K562 (cell line): ENCODE measurements around the gene CCDC60. TPM values are rescaled to one million over a fixed set of nuclear protein-coding genes. Genes with fewer than 3 reads are reported as not detected.
A peak's percentile ranks its signal among the peaks of the same experiment; 100 is the strongest.

Source experiments
- ATAC-seq: fragments of 200-7000 bp; cut with Tn5 transposase; 3 replicates; pipeline ENCODE4 v1.9.1; 2020; ENCODE audit warnings: moderate library complexity
- BruUV-seq: library from RNA; stranded (reverse); fragments of 400-500 nt; replicated peaks from 2 replicates; lab custom pipeline; 2021; lab: Mats Ljungman, UMichigan
- CTCF ChIA-PET: fragments of 300-600 bp; formaldehyde crosslinking; extraction: SDS; loops from one replicate; lab custom pipeline; 2021; ENCODE audit warnings: low intra/inter-chr PET ratio; lab: Yijun Ruan, JAX
- POLR2A ChIA-PET: fragments of 300-600, 350-650 bp; sonication (Branson Sonifier 250); formaldehyde crosslinking; extraction: SDS; loops from one replicate; lab custom pipeline; 2021; ENCODE audit warnings: antibody characterized with exemption, inconsistent platforms; lab: Yijun Ruan, JAX
- DNase-seq, 4 experiments: peaks; one replicate each; pipeline versions ENCODE4 v3.0.0 to v3.0.0-alpha.2; 2011 to 2018; ENCODE audit warnings: low spot score in 3 of 4, mixed read lengths in 3 of 4; ENCODE audit errors: extremely low read depth in 1 of 4
- FAIRE-seq: peaks from 2 replicates; lab custom pipeline; 2011; peaks lifted over from hg19 to GRCh38; lab: Jason Lieb, UNC
- H2AFZ ChIP-seq: 2 replicates; pipeline ENCODE4 v1.6.0; 2011; ENCODE audit warnings: low read depth, low read length, control low read depth, inconsistent platforms
- H3K27ac ChIP-seq: fragments of 200-600 bp; 3 replicates; pipeline ENCODE4 v1.8.0; 2011; ENCODE audit warnings: low read depth, mild to moderate bottlenecking, control low read depth, inconsistent platforms, low read length, moderate library complexity, mixed read lengths; ENCODE audit errors: extremely low read depth
- H3K27me3 ChIP-seq, 2 experiments: fragments of 300-600 bp in 1 of 2; 2 replicates in 1 of 2; 3 replicates in 1 of 2; pipeline versions ENCODE4 v1.6.0 to v1.8.0; 2011; ENCODE audit warnings: inconsistent platforms in 2 of 2, low read length in 2 of 2, mild to moderate bottlenecking in 1 of 2, mixed read lengths in 1 of 2, moderate library complexity in 1 of 2; ENCODE audit not compliant: control insufficient read depth in 2 of 2, insufficient read depth in 2 of 2
- H3K36me3 ChIP-seq: fragments of 300-600 bp; 3 replicates; pipeline ENCODE4 v1.8.0; 2011; ENCODE audit warnings: mild to moderate bottlenecking, low read length, inconsistent platforms; ENCODE audit not compliant: control insufficient read depth, insufficient read depth
- H3K4me1 ChIP-seq, 2 experiments: fragments of 200-600 bp in 1 of 2; replicated peaks in 1 of 2; 2 replicates in 1 of 2; 3 replicates in 1 of 2; pipeline versions ENCODE4 v1.5.1 to v1.8.0; 2011; ENCODE audit warnings: inconsistent platforms in 2 of 2, low read length in 2 of 2, mild to moderate bottlenecking in 1 of 2, mixed read lengths in 1 of 2, moderate library complexity in 1 of 2; ENCODE audit not compliant: control insufficient read depth in 2 of 2, insufficient read depth in 2 of 2
- H3K4me2 ChIP-seq: 2 replicates; pipeline ENCODE4 v1.6.1; 2011; ENCODE audit warnings: low read length, control low read depth, inconsistent platforms, mixed read lengths; ENCODE audit not compliant: insufficient read depth
- H3K4me3 ChIP-seq: fragments of 200-600 bp; sonication (generic), shearing (Covaris generic); 2 replicates; pipeline ENCODE4 v1.5.1; 2016; ENCODE audit warnings: control low read depth, inconsistent platforms
- H3K79me2 ChIP-seq: fragments of 200-600 bp; 3 replicates; pipeline ENCODE4 v1.8.0; 2011; ENCODE audit warnings: low read length, inconsistent platforms; ENCODE audit not compliant: control insufficient read depth, insufficient read depth
- H3K9ac ChIP-seq, 2 experiments: 2 replicates each; pipeline versions ENCODE4 v1.6.0 to v1.6.1; 2011; ENCODE audit warnings: low read depth in 2 of 2, low read length in 2 of 2, control low read depth in 1 of 2, inconsistent platforms in 1 of 2, mild to moderate bottlenecking in 1 of 2, mixed read lengths in 1 of 2; ENCODE audit not compliant: insufficient read depth in 1 of 2
- H3K9me1 ChIP-seq: one replicate; pipeline ENCODE4 v1.6.0; 2011; ENCODE audit warnings: inconsistent platforms, mild to moderate bottlenecking, low read length, moderate library complexity; ENCODE audit not compliant: control insufficient read depth, insufficient read depth
- H3K9me3 ChIP-seq: replicated peaks from 2 replicates; pipeline ENCODE4 v1.5.1; 2011; ENCODE audit warnings: low read depth, low read length, inconsistent platforms; ENCODE audit not compliant: control insufficient read depth, insufficient read depth
- H4K20me1 ChIP-seq: replicated peaks from 2 replicates; pipeline ENCODE4 v1.6.1; 2011; ENCODE audit warnings: low read length, inconsistent platforms, mixed read lengths; ENCODE audit not compliant: control insufficient read depth, insufficient read depth
- BACH1 ChIP-seq: fragments of 200-800 bp; sonication (Bioruptor generic); IDR thresholded peaks from 2 replicates; pipeline ENCODE4 v1.6.1; 2016; ENCODE audit warnings: missing genetic modification characterization, missing compliant biosample characterization
- EWSR1 ChIP-seq: fragments of 450-650 bp; IDR thresholded peaks from 2 replicates; pipeline ENCODE4 v1.6.1; 2018; ENCODE audit warnings: borderline replicate concordance, mild to moderate bottlenecking, low read depth, moderate library complexity; ENCODE audit not compliant: partially characterized antibody
- MEF2D ChIP-seq: conservative IDR thresholded peaks from 2 replicates; pipeline ENCODE4 v1.6.1; 2016; ENCODE audit warnings: low read depth, missing genetic modification characterization, missing compliant biosample characterization
- PCBP1 ChIP-seq: fragments of 200-400 bp; formaldehyde crosslinking; IDR thresholded peaks from 2 replicates; pipeline ENCODE4 v1.6.1; 2018; ENCODE audit warnings: mild to moderate bottlenecking, low read depth, low read length; ENCODE audit not compliant: poor library complexity, severe bottlenecking
- TRIM24 ChIP-seq, 2 experiments: fragments of 450-650 bp; IDR thresholded peaks; 2 replicates each; pipeline ENCODE4 v1.6.1; 2016
- YBX1 ChIP-seq: fragments of 450-650 bp; IDR thresholded peaks from 2 replicates; pipeline ENCODE4 v1.7.1; 2016; ENCODE audit warnings: mild to moderate bottlenecking
- ZNF785 ChIP-seq: fragments of 250-450 bp; sonication (Bioruptor Pico); IDR thresholded peaks from 2 replicates; pipeline ENCODE4 v1.4.0; 2020; ENCODE audit warnings: mild to moderate bottlenecking
- ZNF830 ChIP-seq: fragments of 250-450 bp; sonication (Bioruptor Pico); IDR thresholded peaks from 2 replicates; pipeline ENCODE4 v1.5.0; 2021; ENCODE audit warnings: mild to moderate bottlenecking
- WGBS: fragments of 100-300 bp; shearing (Covaris generic); methylation state at CpG from one replicate; pipeline ENCODE4 v1.1.6; 2016; ENCODE audit warnings: low coverage, mixed read lengths; ENCODE audit not compliant: insufficient coverage; ENCODE audit errors: missing lambda C conversion rate; 5-methylcytosine and 5-hydroxymethylcytosine counted together
- in situ Hi-C: fragments of 300-500 bp; cut with MboI; formaldehyde crosslinking; loops from 4 replicates; pipeline ENCODE4 v1.15.0; 2018; ENCODE audit warnings: inconsistent platforms, mixed read lengths
- intact Hi-C: fragments of 100-400 bp; cut with micrococcal nuclease; formaldehyde crosslinking; loops from 2 replicates; pipeline ENCODE4 v1.14.2; 2022
- polyA plus RNA-seq, 8 experiments: library from polyadenylated mRNA; depleted of rRNA in 4 of 8; stranded (reverse) in 5 of 8; unstranded in 3 of 8; fragments of >200 nt; fragmentation: Nextera tagmentation in 2 of 8; fragmentation: Illumina TruSeq in 1 of 8; extraction: Ambion mirVana in 2 of 8; extraction: Trizol in 1 of 8; gene quantifications; 2 replicates each; pipeline versions ENCODE4 v1.2.1 to v1.2.3, GENCODE V29; 2011 to 2014; ENCODE audit warnings: inconsistent platforms in 1 of 8, missing spikeins in 1 of 8
- total RNA-seq, 7 experiments: library from RNA; depleted of rRNA in 6 of 7; stranded (reverse); fragments of >200 nt in 6 of 7; fragmentation: Illumina TruSeq in 2 of 7; extraction: Trizol in 2 of 7; gene quantifications; 2 replicates each; pipeline versions ENCODE4 v1.2.1 to v1.2.3, GENCODE V29; 2011 to 2021; ENCODE audit warnings: low replicate concordance in 1 of 7
- TF ChIP-seq, protein P1 (sequence below): IDR thresholded peaks from 2 replicates; pipeline ENCODE4 v1.6.1; 2011; ENCODE audit not compliant: insufficient read length; ENCODE audit errors: extremely low read depth
- TF ChIP-seq, protein P2 (sequence below): fragments of 250-450 bp; sonication (Bioruptor Pico); IDR thresholded peaks from 2 replicates; pipeline ENCODE4 v1.8.0; 2021; ENCODE audit warnings: mild to moderate bottlenecking, moderate library complexity
- TF ChIP-seq, protein P3 (sequence below): fragments of 250-450 bp; sonication (Bioruptor Pico); IDR thresholded peaks from 2 replicates; pipeline ENCODE4 v1.4.0; 2020; ENCODE audit warnings: mild to moderate bottlenecking, moderate library complexity
- TF ChIP-seq, protein P4 (sequence below): fragments of 450-650 bp; IDR thresholded peaks from 2 replicates; pipeline ENCODE4 v1.6.1; 2016; ENCODE audit warnings: antibody characterized with exemption

The CCDC60 gene
- total and polyA plus RNA-seq, 9 of the 15 experiments (the other 6 are each of a cell fraction or from before 2014, with no cell fraction given): not detected

DNA sequence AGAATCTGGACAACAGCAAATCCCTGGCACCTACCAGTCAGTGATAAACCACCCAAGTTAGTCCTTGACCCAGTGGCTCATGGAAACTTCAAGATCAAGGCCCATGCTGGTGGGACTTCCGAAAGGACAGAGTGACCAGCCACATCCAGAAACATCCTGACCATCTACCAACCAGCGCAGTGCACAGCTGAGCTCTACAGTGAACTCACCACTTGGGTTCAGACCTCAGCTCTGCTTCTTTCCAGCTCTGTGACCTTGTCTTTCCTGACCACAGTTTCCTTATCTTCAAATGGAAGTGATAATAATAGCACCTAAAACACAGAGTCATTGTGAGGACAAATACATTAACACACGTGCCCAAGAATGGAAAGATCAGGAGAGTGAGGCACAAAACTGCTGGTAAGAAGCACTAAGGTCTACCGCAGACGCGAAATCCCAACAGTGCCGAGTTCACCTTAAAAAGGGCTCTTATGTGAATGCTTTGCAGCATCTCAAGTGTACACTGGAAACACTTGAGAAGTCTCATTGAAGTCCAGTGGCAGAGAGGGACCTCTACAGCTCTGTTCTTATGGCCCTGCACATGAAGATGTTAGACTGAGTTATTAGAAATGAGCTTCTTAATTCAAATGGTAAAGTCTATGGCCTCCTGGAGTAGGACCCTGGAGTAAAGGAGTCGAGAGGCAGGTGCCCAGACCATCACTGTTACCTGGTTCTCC, 128.8 kb downstream of the CCDC60 start:
- Histone ChIP-seq H3K9me3 (no peaks in the 10 kb centered on the region), H2AFZ (no peak overlapping the region), H3K27me3 (no peaks in the 10 kb centered on the region), H3K27ac (no peak overlapping the region), H3K36me3 (no peaks in the 10 kb centered on the region), H4K20me1 (no peaks in the 10 kb centered on the region), H3K79me2 (no peaks in the 10 kb centered on the region), H3K4me1 (no peaks in the 10 kb centered on the region), H3K9me1 (no peaks in the 10 kb centered on the region), H3K9ac (no peak overlapping the region; a peak in 1 of 4 replicates), H3K4me3 (no peak overlapping the region), H3K4me2 (no peak overlapping the region)
- intact Hi-C loops (no loop called here), in situ Hi-C loops (no loop called here)
- DNase-seq (no peak), FAIRE-seq (peak; percentile 42), ATAC-seq (no peak)
- no peak for TF ChIP-seq TRIM24 (IDR thresholded peaks at IDR 0.05)
- no peak for TF ChIP-seq EWSR1
- no peak for TF ChIP-seq MEF2D (tag)
- no peak for TF ChIP-seq PCBP1
- TF ChIP-seq, protein P1, sequence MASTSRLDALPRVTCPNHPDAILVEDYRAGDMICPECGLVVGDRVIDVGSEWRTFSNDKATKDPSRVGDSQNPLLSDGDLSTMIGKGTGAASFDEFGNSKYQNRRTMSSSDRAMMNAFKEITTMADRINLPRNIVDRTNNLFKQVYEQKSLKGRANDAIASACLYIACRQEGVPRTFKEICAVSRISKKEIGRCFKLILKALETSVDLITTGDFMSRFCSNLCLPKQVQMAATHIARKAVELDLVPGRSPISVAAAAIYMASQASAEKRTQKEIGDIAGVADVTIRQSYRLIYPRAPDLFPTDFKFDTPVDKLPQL: no peak
- TF ChIP-seq YBX1: no peak
- no peak for TF ChIP-seq ZNF785 (CRISPR knock-in tag)
- TF ChIP-seq, protein P2, sequence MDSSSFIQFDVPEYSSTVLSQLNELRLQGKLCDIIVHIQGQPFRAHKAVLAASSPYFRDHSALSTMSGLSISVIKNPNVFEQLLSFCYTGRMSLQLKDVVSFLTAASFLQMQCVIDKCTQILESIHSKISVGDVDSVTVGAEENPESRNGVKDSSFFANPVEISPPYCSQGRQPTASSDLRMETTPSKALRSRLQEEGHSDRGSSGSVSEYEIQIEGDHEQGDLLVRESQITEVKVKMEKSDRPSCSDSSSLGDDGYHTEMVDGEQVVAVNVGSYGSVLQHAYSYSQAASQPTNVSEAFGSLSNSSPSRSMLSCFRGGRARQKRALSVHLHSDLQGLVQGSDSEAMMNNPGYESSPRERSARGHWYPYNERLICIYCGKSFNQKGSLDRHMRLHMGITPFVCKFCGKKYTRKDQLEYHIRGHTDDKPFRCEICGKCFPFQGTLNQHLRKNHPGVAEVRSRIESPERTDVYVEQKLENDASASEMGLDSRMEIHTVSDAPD (CRISPR knock-in tag): no peak
- TF ChIP-seq, protein P3, sequence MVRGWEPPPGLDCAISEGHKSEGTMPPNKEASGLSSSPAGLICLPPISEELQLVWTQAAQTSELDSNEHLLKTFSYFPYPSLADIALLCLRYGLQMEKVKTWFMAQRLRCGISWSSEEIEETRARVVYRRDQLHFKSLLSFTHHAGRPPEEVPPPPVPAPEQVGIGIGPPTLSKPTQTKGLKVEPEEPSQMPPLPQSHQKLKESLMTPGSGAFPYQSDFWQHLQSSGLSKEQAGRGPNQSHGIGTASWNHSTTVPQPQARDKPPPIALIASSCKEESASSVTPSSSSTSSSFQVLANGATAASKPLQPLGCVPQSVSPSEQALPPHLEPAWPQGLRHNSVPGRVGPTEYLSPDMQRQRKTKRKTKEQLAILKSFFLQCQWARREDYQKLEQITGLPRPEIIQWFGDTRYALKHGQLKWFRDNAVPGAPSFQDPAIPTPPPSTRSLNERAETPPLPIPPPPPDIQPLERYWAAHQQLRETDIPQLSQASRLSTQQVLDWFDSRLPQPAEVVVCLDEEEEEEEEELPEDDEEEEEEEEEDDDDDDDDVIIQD (CRISPR knock-in tag): no peak
- no peak for TF ChIP-seq ZNF830 (CRISPR knock-in tag)
- no peak for TF ChIP-seq BACH1 (tag)
- TF ChIP-seq, protein P4, sequence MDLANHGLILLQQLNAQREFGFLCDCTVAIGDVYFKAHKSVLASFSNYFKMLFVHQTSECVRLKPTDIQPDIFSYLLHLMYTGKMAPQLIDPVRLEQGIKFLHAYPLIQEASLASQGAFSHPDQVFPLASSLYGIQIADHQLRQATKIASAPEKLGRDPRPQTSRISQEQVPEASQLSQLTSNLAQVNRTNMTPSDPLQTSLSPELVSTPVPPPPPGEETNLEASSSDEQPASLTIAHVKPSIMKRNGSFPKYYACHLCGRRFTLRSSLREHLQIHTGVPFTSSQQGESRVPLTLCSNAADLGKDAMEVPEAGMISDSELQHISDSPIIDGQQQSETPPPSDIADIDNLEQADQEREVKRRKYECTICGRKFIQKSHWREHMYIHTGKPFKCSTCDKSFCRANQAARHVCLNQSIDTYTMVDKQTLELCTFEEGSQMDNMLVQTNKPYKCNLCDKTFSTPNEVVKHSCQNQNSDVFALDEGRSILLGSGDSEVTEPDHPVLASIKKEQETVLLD: no peak
- BruUV-seq: no TSS peak
- ChIA-PET CTCF (no interaction called here), POLR2A (no interaction called here)
- WGBS: 0% methylated on average over 8 of the region's 8 CpGs
